ENCODE data around the gene C4orf50.
"Not testable (repeated sequence)": the region's sequence is repeated elsewhere in the genome, so short reads cannot be mapped to it uniquely, and the experiment has no call there.

Gene C4orf50

DNA sequence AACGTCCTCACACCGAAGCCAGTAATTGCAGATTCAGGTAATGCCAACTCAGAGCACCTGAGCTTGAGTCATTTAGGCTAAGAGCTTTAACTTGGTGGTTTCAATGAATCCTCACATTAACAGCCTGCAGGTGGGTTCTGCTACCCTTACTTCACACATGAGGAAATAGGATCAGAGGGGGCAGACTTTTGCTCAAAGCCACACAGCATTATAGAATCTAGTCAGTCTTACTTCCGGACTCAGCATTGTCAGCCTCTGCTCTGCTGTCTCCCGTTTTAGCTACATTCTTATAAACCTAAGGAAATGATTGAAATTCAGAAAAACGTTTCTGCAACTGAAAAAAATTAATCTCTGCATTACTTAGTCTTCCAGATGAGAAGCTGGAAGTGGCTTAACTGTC, 6.0 kb downstream of the C4orf50 start:
- no peak for DNase-seq

DNA sequence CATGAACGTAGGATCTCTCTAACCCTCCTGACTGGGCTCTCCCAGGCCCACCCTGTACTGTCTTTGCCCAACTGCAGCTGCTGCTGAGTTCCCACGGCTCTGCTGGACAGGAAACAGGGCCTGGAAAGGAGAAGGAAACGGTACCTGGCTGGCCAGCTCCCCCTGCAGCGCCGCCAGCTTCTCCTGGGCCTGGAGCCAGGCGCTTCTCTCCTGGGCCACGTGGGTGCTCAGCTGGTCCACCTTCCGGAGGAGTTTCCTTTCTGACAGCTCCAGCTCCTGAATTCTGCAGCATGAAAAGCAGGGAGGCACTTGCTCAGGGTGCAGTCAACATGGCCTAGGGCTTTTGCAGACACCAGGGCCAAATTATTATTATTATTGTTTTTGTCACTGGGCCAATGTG, 6.5 kb downstream of the C4orf50 start:
- no peak for DNase-seq

DNA sequence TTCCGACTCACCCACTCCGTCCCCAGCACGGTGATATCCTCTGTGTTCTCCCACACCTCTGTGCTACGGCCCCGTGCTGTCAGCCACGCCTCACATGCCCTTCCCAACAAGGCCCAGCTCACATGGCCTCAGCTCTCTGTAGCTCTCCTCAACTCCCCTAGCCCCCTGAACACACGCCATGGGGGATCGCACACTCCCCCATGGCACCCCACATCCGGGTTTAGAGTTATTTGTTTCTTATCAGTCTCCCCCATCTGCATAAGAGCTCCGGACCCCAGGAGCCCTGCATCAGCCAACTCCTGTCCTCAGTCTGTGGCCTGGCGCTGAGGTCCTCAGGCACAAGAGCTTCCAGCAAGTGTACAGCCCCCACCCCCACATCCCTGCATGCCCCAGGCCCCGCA, 7.0 kb downstream of the C4orf50 start:
- peak; percentile 62 for DNase-seq

DNA sequence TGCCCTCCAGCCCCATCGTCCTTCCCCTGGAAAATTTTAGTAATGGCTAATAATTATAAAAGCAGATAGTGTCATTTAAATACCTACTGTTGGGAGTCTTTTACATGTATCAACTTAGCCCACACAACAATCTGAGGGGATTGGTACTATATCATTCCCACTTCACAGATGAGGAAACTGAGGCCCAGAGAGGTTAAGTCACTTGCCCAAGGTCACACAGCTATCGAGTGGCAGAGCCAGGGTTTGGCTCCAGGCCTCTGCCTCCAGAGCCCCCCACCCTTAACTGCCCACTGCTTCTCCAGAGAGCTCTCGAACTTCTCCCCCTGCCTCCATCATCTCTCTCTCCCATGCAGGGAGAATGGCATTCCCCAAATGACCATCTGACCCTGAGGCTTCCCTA, 7.4 kb downstream of the C4orf50 start:
- DNase-seq = no peak

DNA sequence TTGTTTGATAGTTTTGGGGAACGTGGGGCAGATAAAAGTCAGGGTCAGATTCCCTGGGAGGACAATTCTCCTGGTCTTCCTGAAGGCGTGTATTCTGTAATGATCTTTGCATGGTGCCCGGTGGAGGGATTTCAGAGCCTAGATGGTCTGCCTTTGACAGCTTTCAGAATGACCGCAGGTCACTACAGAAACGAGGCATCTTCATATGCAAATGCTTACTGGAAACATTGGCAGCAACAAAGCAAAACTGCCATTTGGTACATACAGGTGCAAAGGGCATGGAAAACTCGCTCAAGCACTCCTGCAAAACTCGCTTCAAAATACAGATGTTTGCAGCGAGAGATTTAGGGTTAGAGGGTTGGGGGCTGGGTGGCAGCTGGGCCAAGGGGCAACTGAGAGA, 8.8 kb downstream of the C4orf50 start:
- DNase-seq = no peak

DNA sequence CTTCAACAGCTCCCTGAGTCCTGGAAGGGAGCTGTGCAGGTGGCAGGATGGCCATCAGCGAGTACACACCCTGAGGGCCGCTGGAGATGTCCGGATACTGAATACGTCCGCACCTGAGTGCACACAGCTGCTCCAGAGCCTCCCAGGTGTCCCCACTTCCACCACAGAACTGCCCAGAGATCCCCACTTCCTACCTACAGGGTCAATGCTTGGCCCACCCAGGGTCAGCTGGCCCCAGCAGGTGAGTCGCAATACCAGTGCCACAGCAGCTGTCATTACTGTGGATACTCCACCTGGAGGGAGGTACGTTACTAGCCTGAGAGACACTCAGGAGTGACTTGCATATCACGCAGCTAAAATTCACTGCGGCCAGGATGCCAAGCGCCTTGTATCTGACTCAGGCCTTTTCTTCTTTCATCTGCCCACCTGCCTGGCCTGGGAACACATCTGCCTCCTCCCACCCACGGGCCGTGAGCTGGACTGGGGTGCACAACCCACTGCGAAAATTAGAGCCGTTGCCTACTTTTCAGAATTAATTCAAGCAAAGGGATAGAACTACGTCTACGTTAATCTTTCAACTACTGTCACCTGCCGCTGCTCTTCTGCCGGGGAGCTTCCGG, 9.4 kb downstream of the C4orf50 start:
- DNase-seq = no peak

DNA sequence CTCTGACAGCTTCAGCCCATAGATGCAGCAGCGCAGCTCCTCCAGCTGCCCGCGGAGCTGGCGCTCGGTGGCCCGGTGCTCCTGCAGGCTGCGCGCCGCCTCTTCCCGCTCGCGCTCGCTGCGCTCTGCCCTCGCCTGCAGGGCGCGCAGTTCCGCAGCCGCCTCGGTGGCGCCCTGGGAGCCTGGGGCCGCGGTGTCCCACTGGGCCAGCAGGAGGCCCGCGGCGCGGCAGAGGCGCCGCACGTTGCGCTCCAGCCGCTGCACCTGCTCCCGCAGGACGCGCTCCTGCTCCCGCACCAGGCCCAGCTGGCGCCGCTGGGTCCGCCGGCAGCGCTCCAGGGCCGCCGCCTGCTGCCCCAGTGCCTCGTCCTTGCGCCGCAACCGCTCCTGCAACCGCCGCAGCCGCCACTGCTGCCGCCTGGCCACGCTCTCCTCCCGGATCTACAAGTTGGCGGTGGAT, 10.1 kb downstream of the C4orf50 start:
- DNase-seq = peak; percentile 37

DNA sequence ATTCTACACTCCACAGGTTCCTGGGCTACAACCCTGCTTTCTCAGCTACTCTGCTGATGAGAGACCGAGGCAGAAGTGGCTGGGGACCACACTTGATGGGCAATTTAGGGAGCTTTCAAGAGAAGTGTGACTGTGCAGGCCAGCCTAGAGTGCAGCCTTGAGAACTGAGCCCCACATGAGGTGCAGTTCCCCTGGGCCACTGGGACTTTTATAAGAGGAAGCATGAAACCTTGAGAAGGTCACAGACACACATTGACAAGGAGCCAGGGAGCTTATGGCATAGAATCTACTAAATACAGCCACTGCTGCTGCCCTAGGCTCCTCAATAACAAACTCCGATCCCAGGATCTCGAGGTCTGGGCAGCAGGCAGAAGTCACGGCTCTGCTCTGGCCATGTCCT, 13.1 kb downstream of the C4orf50 start:
- no peak for DNase-seq

DNA sequence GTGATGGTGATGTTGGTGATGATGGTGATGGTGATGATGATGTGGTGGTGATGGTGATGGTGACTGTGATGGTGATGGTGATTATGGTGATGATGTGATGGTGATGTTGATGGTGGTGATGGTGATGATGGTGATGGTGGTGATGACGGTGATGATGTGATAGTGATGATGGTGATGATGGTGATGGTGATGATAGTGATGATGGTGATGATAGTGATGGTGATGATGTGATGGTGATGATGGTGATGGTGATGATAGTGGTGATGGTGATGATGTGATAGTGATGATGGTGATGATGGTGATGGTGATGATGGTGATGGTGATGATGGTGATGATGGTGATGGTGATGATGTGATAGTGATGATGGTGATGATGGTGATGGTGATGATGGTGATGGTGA, 14.7 kb downstream of the C4orf50 start:
- not testable (repeated sequence) for DNase-seq

DNA sequence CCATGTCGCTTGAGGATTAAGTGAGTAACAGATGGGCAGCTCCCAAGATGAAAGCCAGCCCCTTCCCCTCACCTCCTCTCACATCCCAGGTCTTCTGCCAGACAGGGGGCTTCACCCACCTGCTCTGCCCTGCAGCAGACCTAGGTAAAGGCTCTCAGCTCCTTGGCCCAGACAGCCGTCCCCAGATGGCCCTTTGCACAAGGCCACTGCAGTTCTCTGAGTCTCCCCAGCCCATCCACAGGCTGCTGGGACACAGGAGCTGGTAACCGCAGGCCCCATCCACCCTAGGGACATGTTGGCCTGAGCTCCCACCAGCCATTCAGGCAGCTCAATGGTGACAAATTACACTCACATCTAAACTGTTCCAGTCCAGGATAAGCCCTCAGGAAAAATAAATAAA, 15.3 kb downstream of the C4orf50 start:
- DNase-seq = no peak

DNA sequence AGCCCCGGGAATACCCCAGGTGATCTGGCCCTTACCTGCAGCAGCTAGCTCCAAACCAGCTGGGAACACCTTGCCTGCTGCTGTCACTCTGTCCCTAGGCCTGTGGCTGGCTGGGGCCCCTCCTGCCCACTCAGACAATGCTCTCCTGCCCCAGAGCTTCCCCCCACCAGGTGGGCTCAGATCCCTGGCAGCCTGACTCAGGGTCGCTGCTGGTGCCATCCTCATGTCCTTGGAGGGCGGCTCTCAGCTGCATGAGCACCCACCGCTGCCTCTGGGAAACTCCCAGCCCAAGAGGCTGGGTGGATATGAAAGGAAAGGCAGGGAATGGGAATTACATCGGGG, 15.8 kb downstream of the C4orf50 start:
- no peak for DNase-seq

DNA sequence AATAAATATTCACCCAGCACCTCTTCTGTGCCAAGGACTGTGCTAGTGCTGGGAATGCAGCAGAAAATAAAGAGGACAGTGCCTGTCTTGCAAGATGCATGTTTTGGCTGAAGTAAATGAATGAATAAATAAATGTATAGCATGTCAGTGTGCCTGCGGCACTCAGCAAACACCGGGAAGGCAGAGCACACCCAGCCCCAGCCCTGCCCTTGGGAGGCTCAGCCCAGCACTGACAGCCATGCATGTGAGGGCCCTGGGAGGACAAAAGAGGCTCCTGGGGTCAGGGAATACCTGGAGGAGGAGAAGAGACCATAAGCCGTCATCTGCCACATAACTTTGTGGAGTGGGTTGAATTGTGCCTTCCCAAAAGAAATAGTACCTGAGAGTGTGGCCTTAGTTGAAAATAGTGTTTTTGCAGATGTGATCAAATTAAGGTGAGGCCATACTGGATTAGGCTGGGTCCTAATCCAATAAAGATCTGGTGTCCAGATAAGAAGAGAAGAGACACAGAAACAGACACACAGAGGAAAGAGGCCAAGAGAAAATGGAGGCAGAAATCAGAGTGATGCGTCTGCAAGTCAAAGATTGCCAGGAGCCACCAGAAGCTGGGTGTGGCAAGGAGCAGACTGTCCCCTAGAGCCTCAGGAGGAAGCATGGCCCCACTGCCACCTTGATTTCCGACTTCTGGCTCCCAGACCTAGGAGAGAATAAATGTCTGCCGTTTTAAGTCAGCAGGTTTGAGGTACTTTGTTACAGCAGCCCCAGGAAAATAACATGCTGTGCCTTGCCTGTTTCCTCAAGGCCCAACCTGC, 16.3 kb downstream of the C4orf50 start:
- DNase-seq = no peak

DNA sequence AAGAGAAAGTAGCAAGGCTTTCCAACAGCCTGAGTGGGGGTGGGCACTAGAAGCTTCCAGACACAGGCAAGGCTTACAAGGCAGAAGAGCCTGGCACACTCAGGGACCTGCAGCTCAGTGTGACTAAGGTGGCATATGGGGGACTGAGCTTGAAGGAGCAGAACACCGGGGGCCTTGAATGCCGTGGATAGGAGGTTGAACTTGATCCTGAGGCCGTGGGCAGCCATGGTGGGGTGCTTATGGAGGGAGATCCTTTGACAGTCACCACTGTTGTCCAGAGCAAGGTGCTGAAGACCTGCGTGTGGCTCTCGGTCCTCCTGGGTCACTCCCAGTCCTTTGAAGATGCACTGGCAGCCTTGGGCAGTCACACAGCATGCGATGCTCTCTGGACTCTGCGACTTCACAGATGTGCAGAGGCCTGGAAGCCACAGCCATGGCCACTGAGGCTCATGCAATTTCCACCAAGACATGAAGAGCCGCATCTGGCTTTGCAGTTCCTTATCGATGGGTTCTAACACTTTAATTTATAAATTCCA, 18.3 kb downstream of the C4orf50 start:
- no peak for DNase-seq

DNA sequence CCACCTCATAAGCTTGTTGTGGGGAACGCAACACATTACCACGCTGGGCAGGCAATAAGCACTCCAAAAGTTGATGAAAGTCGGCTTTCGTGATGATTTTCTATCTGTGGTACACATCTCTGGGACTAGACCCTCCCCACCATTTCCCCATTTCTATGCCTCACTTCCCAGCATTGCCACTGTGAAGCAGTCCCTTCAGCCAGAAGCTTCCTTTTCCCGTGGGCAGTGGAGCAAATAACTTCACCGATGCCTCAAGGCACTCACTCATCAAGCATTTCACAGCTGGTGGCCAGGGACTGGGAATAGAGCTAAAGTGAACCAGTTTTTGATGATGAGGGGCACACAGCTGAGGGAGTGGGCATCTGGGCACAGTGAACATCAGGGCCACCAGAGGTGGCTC, 18.9 kb downstream of the C4orf50 start:
- DNase-seq = no peak

DNA sequence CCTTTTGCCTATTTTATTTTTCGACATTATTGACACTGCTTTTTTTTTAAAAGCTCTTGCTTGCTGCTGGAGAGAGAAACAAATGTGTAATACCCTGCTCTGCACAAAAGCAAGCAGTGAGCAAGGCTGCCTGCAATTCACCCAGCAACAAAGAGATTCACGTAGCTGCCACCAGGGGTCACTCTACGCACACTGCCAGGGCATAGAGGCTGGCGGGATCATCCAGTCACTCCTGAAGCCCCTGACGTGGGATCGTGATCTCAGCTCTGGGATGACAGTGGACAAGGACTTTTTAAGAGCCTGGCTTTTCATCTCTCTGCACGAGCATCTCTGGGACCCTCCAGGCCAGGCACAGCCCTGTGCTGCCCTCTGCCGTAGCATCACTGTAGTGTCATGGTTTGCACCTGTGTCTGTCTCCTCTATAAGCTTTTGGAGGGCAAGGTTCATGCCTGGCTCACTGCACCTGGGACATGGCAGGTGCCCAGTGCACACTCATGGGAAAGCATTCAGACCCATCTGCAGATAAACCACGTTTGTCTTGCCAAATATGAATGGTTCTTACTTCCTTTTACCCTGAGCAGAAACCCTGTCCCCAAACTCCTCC, 19.8 kb downstream of the C4orf50 start:
- peak; percentile 72 for DNase-seq

DNA sequence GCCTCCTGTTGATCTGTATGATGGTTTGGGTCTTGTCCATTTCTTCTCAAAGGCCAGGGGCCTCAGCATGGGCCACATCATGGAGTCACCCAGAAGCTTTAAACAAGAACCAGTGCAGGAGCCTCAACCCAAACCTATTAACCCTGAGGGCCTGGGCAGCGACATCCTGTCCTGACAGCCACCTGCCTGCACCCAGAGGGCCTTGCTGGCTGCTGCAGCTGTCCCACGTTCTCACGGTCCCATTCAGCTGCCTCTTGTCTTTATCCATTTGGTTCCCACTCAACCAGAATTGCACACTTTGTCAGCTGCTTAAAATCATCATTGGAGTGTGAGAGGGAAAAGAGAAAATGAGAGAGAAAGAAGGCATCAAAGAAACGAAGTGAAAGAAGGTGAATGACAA, 21.6 kb downstream of the C4orf50 start:
- DNase-seq = no peak

DNA sequence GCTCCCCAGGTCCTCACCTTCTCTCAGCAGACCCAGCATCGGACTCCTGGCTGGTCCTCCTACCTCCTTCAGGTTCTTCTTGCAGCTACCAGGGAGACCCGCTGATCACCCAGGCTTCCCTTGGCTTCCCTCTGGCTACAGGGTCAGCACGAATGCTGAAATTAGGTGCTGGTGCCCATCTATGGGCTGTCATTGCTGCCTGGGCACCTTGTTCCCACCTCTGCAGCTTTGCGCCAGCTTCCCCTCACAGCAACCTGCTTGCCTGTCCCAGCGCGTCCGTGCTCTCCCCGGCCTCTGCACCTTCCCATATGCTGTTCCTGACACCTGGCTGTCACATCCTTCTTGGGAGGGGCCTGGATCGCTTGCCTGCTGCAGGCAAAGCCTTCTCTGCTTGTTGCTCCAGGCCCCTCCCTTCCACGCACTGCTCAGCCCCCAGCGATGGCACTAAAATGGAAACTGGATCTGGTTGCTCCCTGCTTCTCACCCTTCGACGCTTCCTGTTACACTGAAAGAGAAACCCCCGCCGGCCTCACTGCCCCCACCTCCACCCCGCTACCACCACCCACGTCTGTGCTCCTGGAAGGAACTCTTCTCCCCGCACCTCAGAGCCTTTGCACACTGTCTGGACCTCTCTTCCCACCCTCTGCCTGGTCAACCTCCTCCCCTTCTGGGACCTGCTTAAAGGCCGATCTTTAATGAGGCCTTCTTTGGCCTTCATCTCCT, 22.2 kb downstream of the C4orf50 start:
- no peak for DNase-seq

DNA sequence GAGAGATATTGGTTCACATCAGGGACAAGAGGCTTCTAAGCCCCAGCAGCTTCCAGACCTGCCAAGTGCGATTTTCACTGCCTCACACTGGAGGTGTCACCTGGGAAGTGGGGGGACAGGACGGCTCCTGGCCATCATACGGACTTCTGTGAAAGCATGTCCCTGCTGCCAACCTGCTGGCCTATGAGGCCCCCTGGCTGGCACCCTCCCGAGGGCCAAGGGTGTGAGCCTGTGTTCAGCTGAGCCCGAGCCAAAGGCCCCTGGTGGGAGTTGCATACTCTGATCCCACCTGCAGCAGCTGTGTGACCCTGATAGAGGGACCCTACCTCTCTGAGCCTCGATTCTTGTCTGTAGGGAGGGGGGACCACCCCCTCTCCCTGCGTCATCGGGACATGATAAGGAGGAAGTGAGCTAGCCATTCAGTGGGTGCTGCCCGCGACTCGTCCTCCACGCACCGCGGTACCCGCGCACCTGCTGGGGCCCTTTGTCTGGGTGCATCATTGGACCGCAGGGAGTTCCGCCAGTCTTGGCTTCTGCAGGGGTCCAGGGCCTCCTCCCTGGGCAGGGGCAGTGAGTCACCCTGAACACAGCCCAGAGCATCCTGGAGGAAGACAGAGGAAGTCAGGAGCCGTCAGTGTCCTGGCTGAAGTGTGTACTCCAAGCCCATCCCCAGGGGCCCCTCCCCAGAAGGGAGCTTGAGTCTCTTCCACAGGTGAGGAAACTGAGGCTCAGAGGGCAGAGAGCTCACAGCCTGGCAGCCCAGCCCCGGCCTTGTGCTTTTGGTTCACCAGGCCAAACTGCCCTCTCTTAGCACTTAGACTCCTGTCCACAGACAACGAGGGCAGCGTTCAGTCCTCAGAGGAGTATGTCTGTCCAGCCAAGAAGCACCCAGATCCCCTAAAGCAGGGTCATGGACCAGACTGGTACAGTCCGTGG, 24.1 kb downstream of the C4orf50 start:
- no peak for DNase-seq

DNA sequence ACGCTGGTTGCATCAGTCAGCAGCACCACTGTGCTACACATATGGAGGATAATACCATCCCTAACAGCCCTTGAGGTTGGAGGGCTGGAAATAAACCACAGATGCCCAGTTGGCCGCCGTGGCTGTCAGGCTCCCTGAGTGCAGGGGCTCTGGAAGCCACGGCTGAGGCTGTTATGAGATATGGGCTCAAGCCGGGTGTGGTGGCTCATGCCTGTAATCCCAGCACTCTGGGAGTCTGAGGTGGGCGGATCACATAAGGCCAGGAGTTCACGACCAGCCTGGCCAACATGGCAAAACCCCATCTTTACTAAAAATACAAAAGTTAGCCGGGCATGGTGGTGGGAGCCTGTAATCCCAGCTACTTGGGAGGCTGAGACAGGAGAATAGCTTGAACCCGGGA, 24.9 kb downstream of the C4orf50 start:
- DNase-seq = not testable (repeated sequence)

DNA sequence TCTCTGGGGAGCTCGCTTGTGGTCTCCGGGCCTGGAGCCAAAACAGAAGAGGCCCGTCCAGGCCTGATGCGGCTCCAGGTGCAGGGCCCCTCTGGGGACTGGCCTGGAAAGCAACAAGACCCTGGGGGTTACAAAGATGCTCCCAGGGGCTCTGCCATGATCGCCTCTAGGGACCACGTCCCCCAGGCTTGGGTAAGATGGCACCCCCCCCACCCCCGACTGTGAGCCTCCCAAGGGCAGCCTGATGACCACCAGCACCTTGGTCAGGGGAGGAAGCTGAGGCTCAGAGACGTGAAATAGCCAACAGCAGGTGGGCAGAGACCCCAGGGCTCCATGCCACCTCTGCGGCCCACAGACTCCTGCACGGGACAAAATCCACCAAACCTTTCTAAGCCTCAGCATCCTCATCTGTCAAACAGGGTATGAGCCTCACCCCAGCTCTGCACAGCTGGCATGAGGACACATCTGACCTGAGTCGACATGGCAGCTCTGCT, 25.4 kb downstream of the C4orf50 start:
- DNase-seq = no peak

DNA sequence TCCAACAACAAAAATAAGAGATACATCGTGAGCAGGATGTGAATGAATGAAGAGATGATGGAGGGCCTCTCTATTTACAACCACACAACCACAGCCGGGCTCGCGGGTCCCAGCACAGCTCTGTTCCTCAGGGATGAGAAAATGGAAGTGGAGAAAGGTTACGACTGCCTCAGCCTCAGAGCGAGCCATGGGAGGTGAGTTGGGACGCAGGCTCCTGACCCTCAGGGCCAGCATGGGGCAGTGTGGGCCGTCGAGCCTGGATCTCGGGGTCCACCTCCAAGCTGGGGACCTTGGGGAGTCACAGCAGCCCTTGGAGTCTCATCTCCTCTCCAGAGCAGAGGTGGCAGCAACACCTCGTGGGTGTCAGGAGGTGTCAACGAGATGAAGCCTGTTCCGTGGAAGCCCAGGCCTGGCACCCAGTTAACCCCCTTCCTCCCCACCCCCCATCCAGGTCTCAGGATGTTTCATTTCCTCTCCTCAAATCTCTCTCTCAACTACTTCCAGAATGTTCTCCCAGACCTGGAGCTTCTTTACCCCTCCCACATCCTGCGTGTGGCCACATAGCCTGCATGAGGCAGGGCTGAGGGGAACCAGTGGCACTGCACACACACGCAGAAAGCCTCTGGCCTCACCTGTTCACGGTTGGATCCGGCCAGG, 25.9 kb downstream of the C4orf50 start:
- no peak for DNase-seq

DNA sequence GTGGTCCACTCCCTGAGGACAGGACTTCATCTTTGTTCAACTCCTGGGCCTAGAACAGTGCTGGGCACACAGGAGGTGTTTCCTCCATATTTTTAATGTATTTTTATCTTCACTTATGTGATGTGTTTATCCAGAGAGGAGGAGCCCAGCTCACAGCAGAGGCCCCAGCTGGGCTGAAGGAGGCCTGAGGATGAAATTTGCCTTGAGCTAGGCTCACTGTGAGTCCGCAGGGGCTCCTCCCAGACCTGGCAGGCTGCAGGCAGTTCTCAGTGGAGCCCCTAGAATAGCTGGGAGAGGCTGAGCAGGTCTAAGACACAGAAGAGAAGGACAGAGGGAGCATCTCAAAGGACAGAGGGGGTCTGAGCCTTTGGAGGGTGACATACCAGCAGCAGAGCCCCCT, 26.8 kb downstream of the C4orf50 start:
- DNase-seq = no peak
